ENCODE results near the gene GCNT3.
A peak's percentile ranks its signal among the peaks of the same experiment; 100 is the strongest.

The GCNT3 gene

DNA sequence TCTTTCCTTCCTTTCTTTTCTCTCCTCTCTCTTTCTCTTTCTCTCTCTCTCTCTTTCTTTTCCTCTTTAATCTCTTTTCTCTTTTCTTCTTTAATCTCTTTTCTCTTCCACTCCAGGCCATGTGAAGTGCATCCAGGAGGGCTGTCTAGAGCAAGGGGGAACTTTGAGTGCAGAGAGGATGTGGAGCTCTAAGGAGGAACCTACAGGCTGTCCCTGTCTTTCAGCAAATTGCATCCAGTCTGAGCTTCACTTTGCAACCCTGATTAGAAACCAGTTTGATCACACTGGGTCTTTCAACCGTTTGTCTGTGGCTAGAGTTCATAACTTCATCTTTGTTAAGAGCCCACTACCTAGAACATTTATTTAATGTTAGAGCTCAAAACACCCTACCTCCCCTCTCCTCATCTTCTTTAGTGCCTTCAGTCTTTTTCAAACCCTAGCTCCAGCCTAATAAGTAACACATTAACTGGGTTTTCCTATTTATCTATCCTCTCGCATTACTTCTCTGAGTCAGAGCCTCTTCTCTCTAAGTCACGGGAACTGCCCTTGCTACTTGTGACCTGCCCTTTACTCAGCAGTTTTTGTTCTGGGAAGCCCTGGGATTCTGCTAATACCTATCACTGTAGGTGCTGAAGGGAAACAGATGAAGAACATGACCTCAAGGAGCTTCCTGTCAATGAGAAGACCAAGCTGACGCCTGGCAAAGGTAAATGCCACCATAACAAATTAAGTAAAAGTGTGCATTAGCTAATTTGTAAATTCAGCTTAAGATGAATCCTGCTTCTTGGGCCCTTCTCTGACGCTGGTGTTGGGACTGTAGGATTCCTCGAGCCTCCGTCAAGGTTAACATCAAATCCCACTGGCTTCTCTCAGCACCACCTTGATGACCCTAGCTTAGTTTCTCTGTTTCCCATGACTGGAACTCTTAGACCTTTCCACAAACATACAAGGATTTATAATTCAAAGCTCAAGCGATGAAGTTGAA, at the start of gene GCNT3:
GCNT3 (plus strand) TSS at position 508 of the 985 bp plus-strand sequence. CDS start 6,456 bp downstream, outside the sequence.
- no peak within 1 kb of the TSS for H3K27ac ChIP-seq
- no peak for TF ChIP-seq CTCF (conservative IDR thresholded peaks at IDR 0.05)

- peak; percentile 41 for TF ChIP-seq CTCF (conservative IDR thresholded peaks at IDR 0.05)
- H3K27ac ChIP-seq: no peak overlapping the region
Observed at GRCh38 chr15:59562448-59563186, 49.0 kb upstream of the GCNT3 start.

DNA sequence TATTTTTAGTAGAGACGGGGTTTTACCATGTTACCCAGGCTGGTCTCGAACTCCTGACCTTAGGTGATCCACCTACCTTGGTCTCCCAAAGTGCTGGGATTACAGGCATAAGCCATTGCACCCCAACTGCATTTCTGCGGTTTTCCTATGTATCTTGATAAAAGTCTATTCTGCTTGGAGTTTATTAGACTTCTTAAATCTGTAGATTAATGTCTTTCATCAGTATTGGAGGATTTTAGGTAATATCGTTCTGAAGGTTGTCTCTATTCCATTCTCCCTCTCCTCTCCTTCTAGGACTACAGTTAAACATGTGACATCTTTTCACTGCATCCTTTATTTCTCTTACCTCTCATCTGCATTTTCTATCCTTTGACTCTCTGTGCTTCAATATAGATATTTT, 46.3 kb upstream of the GCNT3 start:
- TF ChIP-seq CTCF (conservative IDR thresholded peaks at IDR 0.05): no peak
- H3K27ac ChIP-seq: no peak overlapping the region

DNA sequence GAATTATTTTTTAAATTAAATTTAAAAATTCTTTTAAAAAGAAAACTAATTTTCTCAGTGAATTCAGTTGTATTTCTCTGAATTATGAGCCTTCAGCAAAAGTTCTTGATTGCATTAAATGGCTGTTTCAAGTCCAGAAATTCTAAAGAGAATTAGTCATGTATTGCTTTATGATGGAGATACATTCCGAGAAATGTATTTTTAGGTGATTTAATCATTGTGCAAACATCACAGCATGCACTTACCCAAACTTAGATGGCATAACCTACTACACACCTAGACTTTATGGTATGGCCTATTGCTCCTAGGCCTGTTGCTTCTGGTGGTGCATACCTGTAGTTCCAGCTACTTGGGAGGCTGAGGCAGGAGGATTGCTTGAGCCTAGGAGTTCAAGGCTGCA, 44.3 kb upstream of the GCNT3 start:
- TF ChIP-seq CTCF (conservative IDR thresholded peaks at IDR 0.05): no peak
- H3K27ac ChIP-seq: no peak overlapping the region

- no peak for TF ChIP-seq CTCF (conservative IDR thresholded peaks at IDR 0.05)
- no peak overlapping the region for H3K27ac ChIP-seq
Observed at GRCh38 chr15:59569477-59569876, 42.1 kb upstream of the GCNT3 start.

DNA sequence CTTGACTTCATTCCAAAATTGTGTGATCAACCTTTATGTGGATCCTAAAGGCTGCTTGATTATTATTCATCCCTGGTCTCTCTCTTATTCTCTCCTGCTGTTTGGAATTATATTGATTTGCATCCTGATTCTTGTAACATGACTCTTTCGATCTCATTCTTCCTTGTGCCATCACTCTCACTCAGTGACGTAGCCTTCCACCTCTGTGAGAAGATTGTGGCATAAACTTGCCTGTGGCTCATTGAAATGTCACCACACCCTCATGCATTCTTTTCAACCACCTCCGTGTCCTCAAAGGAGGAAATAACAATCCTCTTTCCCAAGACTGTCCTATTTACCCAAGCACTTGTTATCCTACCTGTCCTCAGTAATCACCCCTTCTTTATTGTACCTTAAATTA, 41.3 kb upstream of the GCNT3 start:
- H3K27ac ChIP-seq: no peak overlapping the region
- no peak for TF ChIP-seq CTCF (conservative IDR thresholded peaks at IDR 0.05)

DNA sequence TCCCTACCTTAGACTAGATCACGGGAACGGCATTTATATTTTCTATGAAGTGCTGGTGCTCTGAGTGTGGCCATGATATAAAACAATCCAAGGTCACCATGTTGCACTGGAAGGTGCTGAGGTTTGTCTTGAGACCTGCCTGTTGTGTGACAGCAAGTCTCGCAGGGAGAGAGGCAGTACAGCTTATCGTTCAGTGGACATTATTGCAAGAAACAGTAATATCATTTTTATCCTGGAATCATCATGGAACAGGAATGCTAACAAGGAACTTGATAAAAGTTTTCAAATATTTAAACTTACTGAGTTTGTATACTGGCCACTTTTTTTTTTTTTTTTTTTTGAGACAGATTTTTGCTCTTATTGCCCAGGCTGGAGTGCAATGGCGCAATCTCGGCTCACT, 40.0 kb upstream of the GCNT3 start:
- H3K27ac ChIP-seq: no peak overlapping the region
- TF ChIP-seq CTCF (conservative IDR thresholded peaks at IDR 0.05): no peak
